ENCODE measurements around the gene WDFY4. TPM values are rescaled to one million over a fixed set of nuclear protein-coding genes. Genes with fewer than 3 reads are reported as not detected.

Gene WDFY4
- total RNA-seq, 1 donor from 2014 or later, result 10.1 TPM

- DNase-seq (ENCODE audit: low spot score), result no peak
These were observed 55.5 kb downstream of the WDFY4 start for GRCh38 chr10:48740015-48740707.

DNA sequence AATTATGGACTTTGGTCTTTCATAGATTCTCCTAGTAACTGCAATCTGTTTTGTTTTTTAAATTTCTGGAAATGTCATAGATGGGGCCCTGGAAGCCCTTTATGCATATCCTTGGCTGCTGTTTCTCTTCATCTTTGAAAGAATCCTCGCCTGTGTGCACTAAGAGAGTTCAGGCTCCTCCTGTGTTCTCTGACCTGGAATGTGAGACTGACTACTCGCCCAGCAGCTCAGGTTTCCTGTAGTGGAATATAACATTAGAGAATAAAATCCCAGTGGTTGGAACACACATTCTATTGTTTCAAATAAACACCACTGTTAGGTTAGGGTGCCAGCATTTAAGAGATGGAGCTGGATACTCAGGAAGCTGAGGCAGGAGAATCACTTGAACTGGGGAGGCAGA is 56.3 kb downstream of the WDFY4 start:
- DNase-seq (ENCODE audit: low spot score), result no peak

DNA sequence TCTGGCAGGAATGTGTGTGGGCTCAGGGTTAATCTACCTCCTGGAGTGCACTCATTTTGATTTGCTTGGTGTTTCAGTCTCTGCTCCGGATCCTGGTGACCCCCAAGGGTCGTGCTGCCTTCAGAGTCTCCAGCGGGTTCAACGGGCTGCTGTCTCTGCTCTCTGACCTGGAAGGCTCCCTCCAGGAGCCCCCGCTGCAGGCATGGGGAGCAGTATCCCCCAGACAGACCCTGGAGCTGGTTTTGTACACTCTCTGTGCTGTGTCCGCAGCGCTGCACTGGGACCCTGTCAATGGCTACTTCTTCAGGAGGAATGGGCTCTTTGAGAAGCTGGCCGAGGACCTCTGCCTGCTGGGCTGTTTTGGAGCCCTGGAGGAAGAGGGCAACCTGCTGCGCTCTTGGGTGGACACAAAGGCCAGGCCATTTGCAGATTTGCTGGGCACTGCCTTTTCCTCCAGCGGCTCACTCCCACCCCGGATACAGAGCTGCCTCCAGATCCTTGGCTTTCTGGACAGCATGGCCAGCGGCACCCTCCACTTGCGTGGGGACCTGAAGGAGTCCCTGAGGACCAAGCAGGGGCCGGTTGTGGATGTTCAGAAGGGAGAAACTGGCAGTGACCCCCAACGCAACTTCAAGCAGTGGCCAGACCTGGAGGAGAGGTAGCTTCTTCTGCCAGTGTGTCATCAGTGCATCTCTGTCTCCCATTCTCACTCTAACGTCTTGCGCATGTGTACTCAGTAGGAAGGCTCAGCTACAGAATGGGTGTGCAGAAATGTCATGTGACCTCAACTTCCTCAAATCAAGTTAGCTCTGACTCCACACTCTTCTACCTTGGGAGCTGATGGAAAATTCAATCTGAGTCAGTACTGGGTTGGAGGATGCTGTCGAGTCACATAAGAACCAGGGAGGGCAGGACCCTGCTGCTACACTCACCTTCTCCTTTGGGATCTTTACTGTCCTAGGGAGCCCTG is 58.5 kb downstream of the WDFY4 start:
- no peak for DNase-seq (ENCODE audit: low spot score)

- DNase-seq (ENCODE audit: low spot score), result no peak
These were observed 59.9 kb downstream of the WDFY4 start for GRCh38 chr10:48744587-48744986.

DNA sequence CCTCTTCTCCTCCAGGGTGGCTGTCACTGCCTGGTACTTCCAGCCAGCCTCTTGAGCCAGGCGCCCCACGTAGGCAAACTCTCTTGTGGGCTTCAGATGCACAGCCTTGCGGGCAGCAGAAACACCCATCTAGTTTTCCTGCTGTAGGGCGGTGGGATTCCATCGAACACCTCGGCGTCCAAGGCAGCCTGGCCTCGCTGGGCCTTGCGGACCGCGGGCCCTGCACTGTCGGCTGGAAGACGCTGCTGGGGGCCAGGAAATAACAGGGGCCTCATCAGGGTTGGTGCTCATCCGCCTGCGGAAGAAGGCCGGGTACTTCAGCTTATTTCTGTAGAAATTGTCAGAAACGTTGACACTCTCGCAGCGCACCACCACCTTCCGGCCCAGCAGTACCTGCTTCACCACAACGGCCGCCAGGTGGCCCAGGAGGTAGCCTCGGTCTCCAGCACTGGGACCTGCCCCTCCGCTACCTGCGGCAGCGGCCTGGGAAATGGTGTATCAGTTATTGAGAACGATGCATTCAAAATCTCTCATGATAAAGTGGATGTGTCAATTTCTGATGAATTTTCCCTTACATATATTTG is 61.1 kb downstream of the WDFY4 start:
- no peak for DNase-seq (ENCODE audit: low spot score)

- no peak for DNase-seq (ENCODE audit: low spot score)
These were observed 63.9 kb downstream of the WDFY4 start for GRCh38 chr10:48748573-48748972.

DNA sequence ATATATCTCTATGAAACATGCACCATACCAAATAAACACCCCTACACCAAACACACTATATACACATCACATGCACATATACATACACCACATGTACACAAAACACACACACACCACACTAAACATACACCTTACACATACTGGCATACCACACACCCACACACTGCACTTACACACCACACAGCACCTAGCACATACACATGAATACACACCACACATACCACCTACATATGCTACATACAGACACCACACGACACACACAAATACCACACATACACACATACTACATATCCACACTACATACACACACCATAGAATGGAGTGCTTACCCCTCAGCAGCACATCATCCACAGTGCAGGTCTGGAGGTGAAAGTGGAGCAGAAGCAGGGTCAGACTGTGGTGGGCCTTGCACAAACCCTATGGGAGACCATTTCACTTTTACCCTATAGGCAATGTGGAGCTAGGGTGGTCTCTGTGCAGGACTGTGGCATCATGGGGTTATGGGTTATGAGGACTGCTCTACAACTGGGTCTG is 64.6 kb downstream of the WDFY4 start:
- DNase-seq (ENCODE audit: low spot score), result no peak

- DNase-seq (ENCODE audit: low spot score), result no peak
These were observed 65.3 kb downstream of the WDFY4 start for GRCh38 chr10:48750019-48750418.

GRCh38 chr10:48750991-48751390 is 66.3 kb downstream of the WDFY4 start:
- DNase-seq (ENCODE audit: low spot score), result no peak

- no peak for DNase-seq (ENCODE audit: low spot score)
These were observed 67.1 kb downstream of the WDFY4 start for GRCh38 chr10:48751730-48752129.

DNA sequence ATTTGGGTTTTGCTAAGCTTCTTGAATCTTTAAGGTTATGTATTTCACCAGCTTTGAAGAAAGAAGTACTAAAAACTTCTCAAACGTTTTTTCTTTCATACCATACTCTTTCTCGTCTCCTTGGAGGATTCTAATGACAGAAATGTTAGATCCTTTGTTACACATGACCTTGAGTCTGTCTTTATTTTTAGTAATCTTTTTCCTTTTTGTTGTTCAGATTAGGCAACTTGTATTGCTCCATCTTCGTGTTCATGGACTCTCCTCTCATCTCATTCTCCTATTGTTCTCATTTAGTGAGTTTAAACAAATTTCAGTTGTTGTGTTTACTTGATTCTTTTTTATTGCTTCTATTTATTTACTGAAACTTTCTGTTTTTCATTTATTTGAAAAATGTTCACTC is 73.7 kb downstream of the WDFY4 start:
- no peak for DNase-seq (ENCODE audit: low spot score)

- DNase-seq (ENCODE audit: low spot score), result no peak
These were observed 74.6 kb downstream of the WDFY4 start for GRCh38 chr10:48759113-48759901.

GRCh38 chr10:48760983-48761382 is 76.3 kb downstream of the WDFY4 start:
- DNase-seq (ENCODE audit: low spot score), result no peak

- no peak for DNase-seq (ENCODE audit: low spot score)
These were observed 77.7 kb downstream of the WDFY4 start for GRCh38 chr10:48762064-48763042.

DNA sequence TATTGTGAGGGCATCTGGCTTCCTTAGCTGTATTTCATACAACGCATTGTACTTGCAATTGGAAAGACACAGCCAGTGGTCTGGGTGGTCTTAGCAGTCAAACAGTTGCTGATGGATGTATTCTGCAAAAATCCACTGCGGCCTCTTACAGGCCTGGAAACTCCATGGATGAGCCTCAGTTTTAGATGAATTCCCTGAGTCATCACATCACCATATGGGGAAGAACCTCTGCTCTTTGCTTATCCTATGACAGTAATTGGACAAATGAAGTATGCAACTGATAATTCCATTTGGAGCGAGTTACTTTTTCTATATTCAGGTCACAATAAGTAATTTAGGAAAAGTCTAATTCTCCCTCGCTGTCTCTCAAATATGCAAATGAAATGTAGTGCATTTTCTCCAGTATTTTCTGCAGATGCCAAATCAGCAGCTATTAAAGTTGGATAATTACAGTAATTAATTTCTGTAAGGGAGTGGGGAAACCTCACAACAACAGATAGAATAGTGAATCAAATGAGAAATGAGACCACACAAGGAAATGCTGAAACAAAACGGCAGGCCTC is 78.8 kb downstream of the WDFY4 start:
- no peak for DNase-seq (ENCODE audit: low spot score)

DNA sequence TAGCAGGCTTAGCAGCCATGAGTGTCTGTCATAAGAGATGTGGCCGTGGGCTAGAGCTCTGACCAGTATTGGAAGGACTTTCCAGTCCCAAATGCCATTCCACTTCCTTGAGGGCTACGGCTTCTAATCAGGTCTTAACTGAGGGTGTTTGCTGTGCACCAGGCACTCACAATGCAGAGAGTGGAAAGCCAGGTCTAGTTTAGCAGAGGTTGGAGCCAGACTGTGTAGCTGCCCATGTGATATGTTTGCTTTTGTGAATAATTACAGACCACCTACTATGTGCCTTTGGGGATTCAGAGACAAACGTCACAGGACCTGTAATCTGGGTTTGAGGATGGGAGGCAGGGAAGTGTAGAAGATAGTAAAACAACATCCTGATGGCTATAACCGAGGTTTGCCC is 79.8 kb downstream of the WDFY4 start:
- DNase-seq (ENCODE audit: low spot score), result no peak

DNA sequence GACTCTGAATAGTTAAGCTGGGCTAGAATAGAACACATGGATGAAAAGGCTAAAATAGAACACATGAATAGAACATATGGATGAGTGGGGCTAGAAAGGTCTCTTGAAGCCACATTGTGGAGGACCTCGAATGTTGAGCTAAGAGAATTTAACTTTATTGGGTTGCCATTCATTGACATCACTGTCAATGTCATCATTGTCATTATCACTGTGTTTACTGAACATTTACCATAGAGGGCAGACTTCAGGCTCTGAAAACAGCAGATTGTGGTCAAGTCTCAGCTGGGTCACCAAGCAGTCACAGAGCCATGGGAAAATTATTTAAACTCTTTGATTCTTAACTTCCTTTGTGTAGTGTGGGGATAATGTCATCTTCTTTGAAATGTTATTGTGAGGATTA is 80.4 kb downstream of the WDFY4 start:
- DNase-seq (ENCODE audit: low spot score), result no peak

- DNase-seq (ENCODE audit: low spot score), result no peak
These were observed 80.9 kb downstream of the WDFY4 start for GRCh38 chr10:48765527-48765926.

DNA sequence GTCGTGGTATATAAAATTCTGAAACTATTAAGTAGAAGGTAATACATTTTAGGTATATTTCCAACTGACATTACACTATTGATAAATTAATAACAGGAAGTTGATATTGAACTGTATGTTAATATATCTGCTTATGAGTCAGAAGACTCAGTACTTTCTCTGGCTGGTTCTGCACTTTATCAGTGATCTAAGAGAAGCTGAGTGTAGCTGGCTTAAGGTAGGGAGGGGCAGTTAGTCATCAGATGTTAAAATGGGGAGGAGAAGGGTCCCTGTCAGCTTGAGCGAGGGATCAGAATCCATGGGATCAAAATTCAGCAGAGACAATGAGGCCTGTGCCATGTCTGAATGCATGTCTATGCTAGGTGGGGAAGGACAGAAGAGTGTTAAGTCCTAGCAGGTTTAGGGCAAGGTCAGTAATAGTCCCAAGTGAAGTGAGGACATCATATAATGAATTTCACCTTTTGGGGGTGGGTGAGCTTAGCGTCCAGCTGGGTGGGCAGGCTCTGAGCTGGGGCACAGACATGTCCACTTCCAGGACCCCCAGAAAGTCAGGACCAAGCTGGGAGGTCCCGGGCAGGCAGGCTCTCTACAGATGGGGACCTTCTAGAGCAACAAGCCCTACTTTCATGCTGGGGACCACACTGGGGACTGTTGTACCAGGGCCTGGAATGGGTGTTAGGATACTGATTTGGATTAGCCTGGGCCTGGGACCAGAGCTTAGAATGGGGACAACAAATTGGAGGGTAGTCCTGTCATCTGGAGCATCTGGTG is 82.9 kb downstream of the WDFY4 start:
- DNase-seq (ENCODE audit: low spot score), result peak; percentile 67

Data from mesenteric fat pad (tissue), 1 donor.